ENCODE measurements around the gene KCNK17.

KCNK17 gene

DNA sequence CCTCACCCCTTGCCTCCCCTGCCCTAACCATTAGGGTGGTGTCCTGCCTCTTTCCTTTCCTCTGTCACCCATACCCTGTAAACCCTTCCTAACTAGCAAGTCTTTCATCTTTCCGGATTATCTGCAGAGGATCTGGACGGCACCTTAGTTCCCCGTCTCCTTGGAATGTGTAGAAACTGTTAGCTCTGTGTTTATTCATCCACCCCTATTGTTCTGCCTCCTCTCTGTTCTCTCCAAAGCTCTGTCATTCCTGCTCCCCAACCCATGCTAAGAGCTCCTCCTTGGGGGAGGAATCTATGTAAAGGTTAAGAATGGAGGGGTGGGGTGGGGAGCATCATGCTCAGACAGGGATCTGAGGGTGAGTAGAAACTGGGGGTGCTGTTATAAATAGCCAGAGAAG is 45.5 kb downstream of the KCNK17 start:
- no peak for DNase-seq (ENCODE audit: low spot score)

DNA sequence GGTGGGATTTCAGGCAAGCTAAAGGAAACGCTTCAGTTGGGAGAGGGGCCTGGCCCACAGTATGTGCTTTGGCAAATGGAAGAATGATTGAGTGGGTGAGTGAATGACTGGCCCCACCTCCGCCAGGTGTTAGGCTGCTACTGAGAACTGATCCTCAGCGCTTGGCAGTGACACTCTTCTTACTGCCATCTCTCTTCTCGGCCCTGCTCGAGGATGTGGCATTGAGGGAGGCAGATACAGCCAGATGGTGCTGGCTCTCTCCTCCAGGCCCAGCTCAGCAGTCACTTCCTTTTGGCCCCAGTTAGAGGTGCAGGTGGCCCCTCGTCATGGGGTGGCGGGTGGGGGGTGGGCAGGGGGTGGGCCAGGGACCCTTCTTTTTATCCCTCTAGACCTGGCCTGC is 46.0 kb downstream of the KCNK17 start:
- no peak for DNase-seq (ENCODE audit: low spot score)

- DNase-seq (ENCODE audit: low spot score): no peak
These were observed 47.4 kb downstream of the KCNK17 start for GRCh38 chr6:39266782-39267355.

DNA sequence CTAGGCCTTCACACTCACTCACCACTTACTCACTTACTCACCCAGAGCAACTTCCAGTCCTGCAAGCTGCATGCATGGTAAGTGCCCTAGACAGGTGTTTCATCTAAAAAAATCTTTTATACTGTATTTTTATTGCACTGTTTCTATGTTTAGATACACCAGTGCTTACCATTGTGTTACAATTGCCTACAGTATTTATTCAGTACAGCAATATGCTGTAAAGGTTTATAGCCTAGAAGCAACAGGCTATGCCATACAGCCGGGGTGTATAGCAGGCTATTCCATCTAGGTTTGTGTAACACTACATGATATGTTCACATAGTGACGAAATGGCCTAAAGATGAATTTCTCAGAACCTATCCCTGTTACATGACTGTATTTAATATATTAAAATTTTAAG is 47.8 kb downstream of the KCNK17 start:
- no peak for DNase-seq (ENCODE audit: low spot score)

DNA sequence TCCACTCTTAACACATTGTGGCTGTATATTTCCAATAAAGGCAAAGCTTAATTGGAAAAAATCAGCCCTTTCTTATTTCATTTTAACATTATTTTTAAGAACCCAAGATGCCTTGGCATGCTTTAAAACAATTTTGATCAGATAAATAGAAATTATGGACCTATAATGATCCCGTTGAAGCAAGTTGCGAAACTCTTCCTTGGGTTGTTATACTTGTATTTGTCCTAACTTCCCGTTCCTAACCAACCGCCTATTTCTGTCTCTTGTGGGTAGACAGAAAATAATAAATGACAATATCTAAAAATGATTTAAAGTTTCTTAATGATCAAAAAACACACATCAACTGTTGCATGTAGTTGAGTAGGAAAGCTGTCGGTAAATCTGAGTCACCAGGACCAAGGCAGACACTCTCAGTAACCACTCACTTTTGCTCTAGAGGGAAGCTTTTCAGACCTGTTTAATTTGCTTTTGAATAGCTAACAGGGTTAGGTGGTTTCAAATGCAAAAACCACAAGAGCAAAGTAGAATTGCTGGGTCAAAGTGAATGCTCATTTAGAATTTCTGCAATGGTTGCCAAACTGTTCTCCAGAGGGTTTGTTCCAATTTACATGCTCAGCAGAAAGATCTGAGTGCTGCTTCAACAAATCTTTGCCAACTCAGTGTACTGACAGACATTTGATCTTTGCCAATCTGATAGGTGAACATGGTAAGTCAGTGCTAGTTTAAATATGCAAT is 50.7 kb downstream of the KCNK17 start:
- DNase-seq (ENCODE audit: low spot score): peak; percentile 40

GRCh38 chr6:39261751-39262150 is 52.5 kb downstream of the KCNK17 start:
- no peak for DNase-seq (ENCODE audit: low spot score)

GRCh38 chr6:39260953-39261352 is 53.3 kb downstream of the KCNK17 start:
- no peak for DNase-seq (ENCODE audit: low spot score)

GRCh38 chr6:39260456-39260855 is 53.8 kb downstream of the KCNK17 start:
- DNase-seq (ENCODE audit: low spot score): no peak

DNA sequence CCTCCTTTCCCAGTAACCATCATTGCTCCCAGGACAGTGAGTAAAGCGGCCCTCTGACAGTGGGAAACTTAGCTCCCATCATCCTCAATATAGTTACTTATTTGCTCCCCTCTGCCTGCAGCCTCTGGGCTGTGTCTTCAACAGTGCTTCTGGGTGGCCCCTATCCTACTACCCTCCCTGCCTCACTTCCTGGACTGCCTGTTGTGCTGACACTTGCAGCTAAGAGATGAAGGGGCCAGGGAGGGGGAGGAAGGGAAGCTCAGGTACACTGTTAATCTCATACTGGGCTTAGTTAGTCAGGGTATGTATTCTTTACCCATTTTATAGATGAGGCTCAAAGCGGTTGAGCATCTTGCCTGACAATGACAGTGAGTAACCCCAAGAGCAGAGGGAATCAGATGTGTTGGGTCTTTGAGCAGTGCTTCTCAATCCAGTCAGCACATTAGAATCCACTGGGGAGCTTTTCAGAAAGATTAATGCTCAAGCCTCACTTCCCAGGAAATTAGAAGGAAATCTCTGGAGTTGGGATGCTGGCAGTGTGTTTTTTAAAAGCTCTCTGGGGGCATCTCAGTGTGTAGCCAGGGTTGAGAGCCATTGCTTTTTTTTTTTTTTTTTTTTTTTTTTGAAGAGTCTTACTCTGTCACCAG is 57.8 kb downstream of the KCNK17 start:
- DNase-seq (ENCODE audit: low spot score): no peak

GRCh38 chr6:39254999-39255535 is 59.2 kb downstream of the KCNK17 start:
- DNase-seq (ENCODE audit: low spot score): peak; percentile 27

- no peak for DNase-seq (ENCODE audit: low spot score)
These were observed 62.8 kb downstream of the KCNK17 start for GRCh38 chr6:39251406-39251805.

DNA sequence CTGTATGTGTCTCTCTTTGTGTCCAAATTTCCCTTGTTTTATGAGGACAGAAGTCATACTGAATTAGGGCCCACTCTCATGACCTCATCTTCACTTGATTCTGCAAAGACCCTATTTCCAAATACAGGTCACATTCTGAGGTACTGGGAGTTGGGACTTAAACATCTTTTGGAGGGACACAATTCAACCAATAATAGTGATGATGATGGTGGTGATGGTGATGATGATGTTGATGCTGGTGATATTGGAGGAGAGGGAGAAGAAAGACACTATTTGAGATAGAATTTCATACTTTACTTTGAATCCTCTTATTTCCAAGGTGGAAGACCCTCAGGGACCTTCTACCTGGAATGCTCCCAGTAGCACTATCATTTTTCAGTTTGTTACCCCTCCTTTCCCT is 63.7 kb downstream of the KCNK17 start:
- DNase-seq (ENCODE audit: low spot score): no peak

- no peak for DNase-seq (ENCODE audit: low spot score)
These were observed 64.9 kb downstream of the KCNK17 start for GRCh38 chr6:39249278-39249677.
